Glomerular visceral epithelial cell (primary cell): ENCODE results near the gene FBXW8.
A peak's percentile ranks its signal among the peaks of the same experiment; 100 is the strongest.

Source experiments
- DNase-seq: peaks from one replicate; pipeline ENCODE4 v3.0.0-alpha.2; 2016; ENCODE audit errors: extremely low spot score

Gene FBXW8

GRCh38 chr12:116910645-116911451 lies at the start of gene FBXW8:
Gene FBXW8, plus strand, starts transcription at chr12:116910950. Its CDS starts 88 bp downstream, at chr12:116911038.
- peak; percentile 76 for DNase-seq

GRCh38 chr12:116861320-116861719 lies 49.4 kb upstream of the FBXW8 start:
- DNase-seq = peak; percentile 49

GRCh38 chr12:116862167-116862566 lies 48.6 kb upstream of the FBXW8 start:
- DNase-seq = no peak

GRCh38 chr12:116863275-116863767 lies 47.4 kb upstream of the FBXW8 start:
- DNase-seq = peak; percentile 16

GRCh38 chr12:116864371-116865160 lies 46.2 kb upstream of the FBXW8 start:
- peak; percentile 26 for DNase-seq

- DNase-seq = no peak
Observed at GRCh38 chr12:116867523-116867922, 43.2 kb upstream of the FBXW8 start.

GRCh38 chr12:116870306-116870705 lies 40.4 kb upstream of the FBXW8 start:
- no peak for DNase-seq

- no peak for DNase-seq
Observed at GRCh38 chr12:116874324-116874995, 36.3 kb upstream of the FBXW8 start.

GRCh38 chr12:116876151-116876869 lies 34.4 kb upstream of the FBXW8 start:
- DNase-seq = no peak

GRCh38 chr12:116878567-116879508 lies 31.9 kb upstream of the FBXW8 start:
- no peak for DNase-seq

- no peak for DNase-seq
Observed at GRCh38 chr12:116879509-116880212, 31.1 kb upstream of the FBXW8 start.

- no peak for DNase-seq
Observed at GRCh38 chr12:116880213-116880816, 30.4 kb upstream of the FBXW8 start.

GRCh38 chr12:116880817-116881324 lies 29.9 kb upstream of the FBXW8 start:
- peak; percentile 47 for DNase-seq

- no peak for DNase-seq
Observed at GRCh38 chr12:116881325-116881876, 29.3 kb upstream of the FBXW8 start, which contains the start of gene HRK. Gene HRK, minus strand, starts transcription at chr12:116881441. Its CDS starts 134 bp downstream, at chr12:116881307.

GRCh38 chr12:116881877-116882507 lies 28.8 kb upstream of the FBXW8 start:
- DNase-seq = no peak

- DNase-seq = peak; percentile 10
Observed at GRCh38 chr12:116882742-116883141, 28.0 kb upstream of the FBXW8 start.

GRCh38 chr12:116884871-116885270 lies 25.9 kb upstream of the FBXW8 start:
- DNase-seq = no peak

GRCh38 chr12:116885491-116885890 lies 25.3 kb upstream of the FBXW8 start:
- no peak for DNase-seq
